ENCODE data around the gene SLC25A42. TPM values are rescaled to one million over a fixed set of nuclear protein-coding genes. Genes with fewer than 3 reads are reported as not detected.
A peak's percentile ranks its signal among the peaks of the same experiment; 100 is the strongest.

Gene SLC25A42
- total RNA-seq, 1 donor from 2014 or later = 2.8 TPM

DNA sequence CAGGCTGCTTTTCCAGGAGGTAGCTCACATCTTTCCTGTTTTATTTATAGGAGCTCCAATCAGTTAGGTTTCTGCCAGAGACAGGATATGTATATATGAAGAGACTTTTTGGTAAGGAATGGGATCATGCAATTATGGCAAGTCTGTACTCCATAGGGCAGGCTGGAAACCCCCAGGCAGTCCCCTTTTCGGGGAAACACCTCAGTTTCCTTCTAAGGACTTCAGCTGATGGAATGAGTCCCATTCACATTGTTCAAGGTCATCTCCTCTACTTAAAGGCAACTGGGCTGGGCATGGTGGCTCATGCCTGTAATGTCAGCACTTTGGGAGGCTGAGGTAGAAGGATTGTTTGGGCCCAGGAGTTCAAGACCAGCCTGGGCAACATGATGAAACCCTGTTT, 10.9 kb upstream of the SLC25A42 start:
- Histone ChIP-seq H3K27me3 (ENCODE audit: control insufficient read depth, insufficient read depth, low read length) (no peaks in the 10 kb centered on the region), H3K4me3 (ENCODE audit: low read depth, low read length) (no peak overlapping the region), H3K36me3 (ENCODE audit: control insufficient read depth, insufficient read depth, low read length) (peaks cover 1% of the 10 kb centered on the region)
- TF ChIP-seq, protein P1, sequence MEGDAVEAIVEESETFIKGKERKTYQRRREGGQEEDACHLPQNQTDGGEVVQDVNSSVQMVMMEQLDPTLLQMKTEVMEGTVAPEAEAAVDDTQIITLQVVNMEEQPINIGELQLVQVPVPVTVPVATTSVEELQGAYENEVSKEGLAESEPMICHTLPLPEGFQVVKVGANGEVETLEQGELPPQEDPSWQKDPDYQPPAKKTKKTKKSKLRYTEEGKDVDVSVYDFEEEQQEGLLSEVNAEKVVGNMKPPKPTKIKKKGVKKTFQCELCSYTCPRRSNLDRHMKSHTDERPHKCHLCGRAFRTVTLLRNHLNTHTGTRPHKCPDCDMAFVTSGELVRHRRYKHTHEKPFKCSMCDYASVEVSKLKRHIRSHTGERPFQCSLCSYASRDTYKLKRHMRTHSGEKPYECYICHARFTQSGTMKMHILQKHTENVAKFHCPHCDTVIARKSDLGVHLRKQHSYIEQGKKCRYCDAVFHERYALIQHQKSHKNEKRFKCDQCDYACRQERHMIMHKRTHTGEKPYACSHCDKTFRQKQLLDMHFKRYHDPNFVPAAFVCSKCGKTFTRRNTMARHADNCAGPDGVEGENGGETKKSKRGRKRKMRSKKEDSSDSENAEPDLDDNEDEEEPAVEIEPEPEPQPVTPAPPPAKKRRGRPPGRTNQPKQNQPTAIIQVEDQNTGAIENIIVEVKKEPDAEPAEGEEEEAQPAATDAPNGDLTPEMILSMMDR (IDR thresholded peaks at IDR 0.05; ENCODE audit: insufficient read depth, low read length, poor library complexity, severe bottlenecking) = no peak
- DNase-seq (ENCODE audit: low read depth) = no peak

- H3K27me3 ChIP-seq (ENCODE audit: control insufficient read depth, insufficient read depth, low read length) = no peaks in the 10 kb centered on the region
Observed at GRCh38 chr19:19053508-19054314, 10.1 kb upstream of the SLC25A42 start.

GRCh38 chr19:19054315-19054938, 9.4 kb upstream of the SLC25A42 start:
- Histone ChIP-seq H3K27me3 (ENCODE audit: control insufficient read depth, insufficient read depth, low read length) (no peaks in the 10 kb centered on the region), H3K36me3 (ENCODE audit: control insufficient read depth, insufficient read depth, low read length) (peaks cover 1% of the 10 kb centered on the region), H3K4me3 (ENCODE audit: low read depth, low read length) (no peak overlapping the region)
- no peak for DNase-seq (ENCODE audit: low read depth)
- TF ChIP-seq, protein P1 (IDR thresholded peaks at IDR 0.05; ENCODE audit: insufficient read depth, low read length, poor library complexity, severe bottlenecking) = no peak

More at GRCh38 chr19:19053508-19054314, 10.1 kb upstream of the SLC25A42 start:
- DNase-seq (ENCODE audit: low read depth) = no peak
- peaks cover 1% of the 10 kb centered on the region for H3K36me3 ChIP-seq (ENCODE audit: control insufficient read depth, insufficient read depth, low read length)
- TF ChIP-seq, protein P1 (IDR thresholded peaks at IDR 0.05; ENCODE audit: insufficient read depth, low read length, poor library complexity, severe bottlenecking) = peak; percentile 81
- H3K4me3 ChIP-seq (ENCODE audit: low read depth, low read length) = no peak overlapping the region

DNA sequence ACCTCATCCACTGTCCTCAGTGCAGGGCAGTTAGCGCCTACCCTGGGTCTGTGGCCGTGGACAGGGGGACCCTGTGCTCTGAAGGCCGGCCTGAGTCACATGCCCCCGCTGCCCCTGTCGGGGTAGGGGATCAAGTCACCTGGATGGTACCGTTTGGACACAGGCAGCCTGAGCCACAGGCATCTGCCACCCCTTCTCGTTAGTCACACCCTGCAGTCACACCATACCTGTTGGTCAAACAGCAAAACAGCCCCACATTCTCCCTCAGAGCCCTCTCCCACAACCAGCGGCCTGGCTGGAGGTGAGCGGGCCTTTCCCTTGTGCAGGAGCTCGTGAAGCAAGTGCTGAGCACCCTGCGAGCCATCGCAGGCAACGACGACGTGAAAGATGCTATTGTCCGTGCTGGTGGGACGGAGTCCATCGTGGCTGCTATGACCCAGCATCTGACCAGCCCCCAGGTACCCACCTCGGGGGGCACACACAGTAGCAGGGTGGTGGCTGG, 8.8 kb upstream of the SLC25A42 start:
- H3K4me3 ChIP-seq (ENCODE audit: low read depth, low read length) = no peak overlapping the region
- TF ChIP-seq, protein P1 (IDR thresholded peaks at IDR 0.05; ENCODE audit: insufficient read depth, low read length, poor library complexity, severe bottlenecking) = no peak
- DNase-seq (ENCODE audit: low read depth) = no peak
- H3K27me3 ChIP-seq (ENCODE audit: control insufficient read depth, insufficient read depth, low read length) = no peaks in the 10 kb centered on the region
- H3K36me3 ChIP-seq (ENCODE audit: control insufficient read depth, insufficient read depth, low read length) = peaks cover 1% of the 10 kb centered on the region

- no peaks in the 10 kb centered on the region for H3K27me3 ChIP-seq (ENCODE audit: control insufficient read depth, insufficient read depth, low read length)
- no peak for DNase-seq (ENCODE audit: low read depth)
- H3K4me3 ChIP-seq (ENCODE audit: low read depth, low read length) = no peak overlapping the region
- peaks cover 1% of the 10 kb centered on the region for H3K36me3 ChIP-seq (ENCODE audit: control insufficient read depth, insufficient read depth, low read length)
- TF ChIP-seq, protein P1 (IDR thresholded peaks at IDR 0.05; ENCODE audit: insufficient read depth, low read length, poor library complexity, severe bottlenecking) = no peak
Observed at GRCh38 chr19:19055701-19056100, 8.1 kb upstream of the SLC25A42 start.

Data from kidney epithelial cell (primary cell).